Adrenal gland (tissue), 5 donors: ENCODE data around the gene FSD2.

Experiments used
- CTCF ChIP-seq, 6 experiments: fragments of 450-650 bp in 4 of 6; fragments of 200-600 bp in 2 of 6; sonication (generic) in 1 of 6; IDR thresholded peaks; 1 replicate in 5 of 6; 2 replicates in 1 of 6; pipeline versions ENCODE4 v1.5.1 to v1.8.0; 2016 to 2021; ENCODE audit warnings: antibody characterized with exemption in 6 of 6, mild to moderate bottlenecking in 2 of 6, moderate library complexity in 1 of 6
- POLR2A ChIP-seq, 2 donors: fragments of 450-650 bp; IDR thresholded peaks; one replicate each; pipeline ENCODE4 v1.6.1; 2017; ENCODE audit warnings: antibody characterized with exemption in 2 of 2, mild to moderate bottlenecking in 2 of 2, moderate library complexity in 1 of 2
- donor health status: DM: no; HTN: no; CAD: no.

- TF ChIP-seq POLR2A (IDR thresholded peaks at IDR 0.05) (no peak), CTCF (IDR thresholded peaks at IDR 0.05) (no peak)
Observed at GRCh38 chr15:82810890-82811426, 5.1 kb upstream of the FSD2 start.
